PC-3 (cell line): Measurements from ENCODE around the gene SCAF4.

Experiments
- EZH2phosphoT487 ChIP-seq: fragments of 300-600 bp; sonication (generic); IDR thresholded peaks from 2 replicates; pipeline ENCODE4 v1.6.1; 2018; ENCODE audit warnings: mild to moderate bottlenecking, antibody characterized with exemption, low read length, borderline replicate concordance
- TF ChIP-seq, protein P1 (sequence below): fragments of 300-600 bp; sonication (generic); conservative IDR thresholded peaks from 2 replicates; pipeline ENCODE4 v1.5.1; 2017; ENCODE audit warnings: antibody characterized with exemption, low read depth, mild to moderate bottlenecking, low read length

DNA sequence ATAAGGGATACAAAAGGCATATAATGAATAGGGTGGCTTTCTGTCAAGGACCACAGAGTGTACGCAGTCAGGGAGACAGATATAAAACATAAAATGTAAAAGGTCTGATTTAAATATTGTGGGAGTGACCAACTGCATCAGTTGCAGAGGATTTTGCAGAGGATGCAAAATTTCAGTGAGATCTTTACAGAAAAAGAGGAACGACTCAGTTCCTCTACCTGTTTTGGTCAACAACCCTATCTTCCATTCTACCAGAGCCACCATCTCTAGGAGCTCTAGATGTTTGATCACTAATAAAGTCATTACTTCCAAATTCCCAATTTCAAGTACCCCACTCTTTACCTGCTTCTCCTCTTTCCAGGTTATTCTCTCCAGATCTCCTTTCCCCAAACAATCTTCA is 56.0 kb downstream of the SCAF4 start:
- TF ChIP-seq, protein P1, sequence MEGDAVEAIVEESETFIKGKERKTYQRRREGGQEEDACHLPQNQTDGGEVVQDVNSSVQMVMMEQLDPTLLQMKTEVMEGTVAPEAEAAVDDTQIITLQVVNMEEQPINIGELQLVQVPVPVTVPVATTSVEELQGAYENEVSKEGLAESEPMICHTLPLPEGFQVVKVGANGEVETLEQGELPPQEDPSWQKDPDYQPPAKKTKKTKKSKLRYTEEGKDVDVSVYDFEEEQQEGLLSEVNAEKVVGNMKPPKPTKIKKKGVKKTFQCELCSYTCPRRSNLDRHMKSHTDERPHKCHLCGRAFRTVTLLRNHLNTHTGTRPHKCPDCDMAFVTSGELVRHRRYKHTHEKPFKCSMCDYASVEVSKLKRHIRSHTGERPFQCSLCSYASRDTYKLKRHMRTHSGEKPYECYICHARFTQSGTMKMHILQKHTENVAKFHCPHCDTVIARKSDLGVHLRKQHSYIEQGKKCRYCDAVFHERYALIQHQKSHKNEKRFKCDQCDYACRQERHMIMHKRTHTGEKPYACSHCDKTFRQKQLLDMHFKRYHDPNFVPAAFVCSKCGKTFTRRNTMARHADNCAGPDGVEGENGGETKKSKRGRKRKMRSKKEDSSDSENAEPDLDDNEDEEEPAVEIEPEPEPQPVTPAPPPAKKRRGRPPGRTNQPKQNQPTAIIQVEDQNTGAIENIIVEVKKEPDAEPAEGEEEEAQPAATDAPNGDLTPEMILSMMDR: no peak
- no peak for TF ChIP-seq EZH2phosphoT487
